Tibial nerve (tissue), 3 donors: ENCODE data around the gene MBOAT2.

Source experiments
- CTCF ChIP-seq, 5 experiments: fragments of 200-600 bp in 3 of 5; fragments of 450-650 bp in 2 of 5; sonication (generic) in 3 of 5; IDR thresholded peaks; one replicate each; pipeline ENCODE4 v1.5.1; 2016 to 2019; ENCODE audit warnings: antibody characterized with exemption in 5 of 5, mild to moderate bottlenecking in 3 of 5, moderate library complexity in 2 of 5
- POLR2A ChIP-seq, 2 donors: fragments of 450-650 bp; IDR thresholded peaks; one replicate each; pipeline ENCODE4 v1.6.1; 2017; ENCODE audit warnings: antibody characterized with exemption in 2 of 2, mild to moderate bottlenecking in 2 of 2, moderate library complexity in 2 of 2

- TF ChIP-seq POLR2A (IDR thresholded peaks at IDR 0.05) (no peak), CTCF (IDR thresholded peaks at IDR 0.05) (no peak)
Measured at GRCh38 chr2:8802741-8803140, 200.7 kb downstream of the MBOAT2 start.
